ENCODE measurements around the gene CPA4.

DNA sequence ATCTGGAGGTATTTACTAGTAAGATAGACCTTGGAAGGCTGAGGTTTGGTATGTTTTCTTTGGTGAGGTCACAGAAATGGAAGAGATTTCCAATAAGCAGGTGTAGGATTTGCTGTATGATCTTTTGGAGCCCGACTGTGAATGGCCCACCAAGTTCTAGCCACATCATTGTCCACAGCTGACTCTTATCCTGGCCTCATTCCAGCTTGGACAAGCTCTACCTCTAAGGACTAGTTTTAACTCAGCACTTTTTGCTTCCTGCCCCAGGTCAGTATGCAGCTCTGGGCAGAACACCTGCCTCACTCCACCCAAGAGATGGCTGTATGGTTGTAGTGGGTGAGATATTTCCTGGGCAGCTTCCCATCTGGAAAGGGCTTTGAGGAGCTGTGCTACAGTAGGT is 6.1 kb upstream of the CPA4 start:
- TF ChIP-seq, protein P1, sequence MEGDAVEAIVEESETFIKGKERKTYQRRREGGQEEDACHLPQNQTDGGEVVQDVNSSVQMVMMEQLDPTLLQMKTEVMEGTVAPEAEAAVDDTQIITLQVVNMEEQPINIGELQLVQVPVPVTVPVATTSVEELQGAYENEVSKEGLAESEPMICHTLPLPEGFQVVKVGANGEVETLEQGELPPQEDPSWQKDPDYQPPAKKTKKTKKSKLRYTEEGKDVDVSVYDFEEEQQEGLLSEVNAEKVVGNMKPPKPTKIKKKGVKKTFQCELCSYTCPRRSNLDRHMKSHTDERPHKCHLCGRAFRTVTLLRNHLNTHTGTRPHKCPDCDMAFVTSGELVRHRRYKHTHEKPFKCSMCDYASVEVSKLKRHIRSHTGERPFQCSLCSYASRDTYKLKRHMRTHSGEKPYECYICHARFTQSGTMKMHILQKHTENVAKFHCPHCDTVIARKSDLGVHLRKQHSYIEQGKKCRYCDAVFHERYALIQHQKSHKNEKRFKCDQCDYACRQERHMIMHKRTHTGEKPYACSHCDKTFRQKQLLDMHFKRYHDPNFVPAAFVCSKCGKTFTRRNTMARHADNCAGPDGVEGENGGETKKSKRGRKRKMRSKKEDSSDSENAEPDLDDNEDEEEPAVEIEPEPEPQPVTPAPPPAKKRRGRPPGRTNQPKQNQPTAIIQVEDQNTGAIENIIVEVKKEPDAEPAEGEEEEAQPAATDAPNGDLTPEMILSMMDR (IDR thresholded peaks at IDR 0.05) = no peak
- TF ChIP-seq POLR2A (IDR thresholded peaks at IDR 0.05) = no peak
- no peak for TF ChIP-seq POLR2AphosphoS5 (IDR thresholded peaks at IDR 0.05)
